Ishikawa (cell line): Measurements from ENCODE around the gene RETSAT.
A peak's percentile ranks its signal among the peaks of the same experiment; 100 is the strongest.

Source experiments
- CREB1 ChIP-seq: IDR thresholded peaks from 2 replicates; pipeline ENCODE4 v1.6.1; 2012; ENCODE audit warnings: low read depth
- RAD21 ChIP-seq: IDR thresholded peaks from 2 replicates; pipeline ENCODE4 v1.6.1; 2012; ENCODE audit warnings: low read depth

DNA sequence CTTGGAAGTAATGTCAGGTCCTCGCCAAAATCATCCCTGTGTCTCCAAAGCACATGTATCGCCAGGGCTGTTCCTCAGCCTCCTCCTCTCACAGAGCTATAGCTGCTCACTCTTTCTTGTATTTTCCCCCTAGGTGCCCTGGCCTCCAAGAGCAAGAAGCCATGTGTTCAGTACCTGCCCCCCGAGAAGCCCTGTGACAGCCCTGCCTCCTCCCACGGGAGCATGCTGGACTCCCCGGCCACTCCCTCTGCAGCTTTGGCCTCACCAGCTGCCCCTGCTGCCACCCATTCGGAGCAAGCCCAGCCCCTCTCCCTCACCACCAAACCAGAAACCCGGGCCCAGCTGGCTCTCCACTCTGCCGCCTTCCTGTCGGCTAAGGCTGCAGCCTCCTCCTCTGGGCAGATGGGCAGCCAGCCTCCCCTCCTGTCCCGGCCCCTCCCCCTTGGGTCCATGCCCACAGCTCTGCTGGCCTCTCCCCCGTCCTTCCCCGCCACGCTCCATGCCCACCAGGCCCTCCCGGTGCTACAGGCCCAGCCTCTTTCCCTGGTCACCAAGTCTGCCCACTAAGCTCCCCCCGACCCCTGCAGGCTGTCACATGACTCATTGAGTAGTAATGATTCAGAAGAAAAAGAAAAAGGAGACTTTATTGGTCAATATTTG lies 45.3 kb downstream of the RETSAT start:
- TF ChIP-seq RAD21, result peak; percentile 12; the same call in 1 of the 2 replicates
- no peak for TF ChIP-seq CREB1
